ENCODE measurements around the gene SLC27A2. TPM values are rescaled to one million over a fixed set of nuclear protein-coding genes. Genes with fewer than 3 reads are reported as not detected.
"Not testable (repeated sequence)": the region's sequence is repeated elsewhere in the genome, so short reads cannot be mapped to it uniquely, and the experiment has no call there.

Gene SLC27A2
- total RNA-seq, 2 donors from 2014 or later: 2.2 TPM; not detected in 1

DNA sequence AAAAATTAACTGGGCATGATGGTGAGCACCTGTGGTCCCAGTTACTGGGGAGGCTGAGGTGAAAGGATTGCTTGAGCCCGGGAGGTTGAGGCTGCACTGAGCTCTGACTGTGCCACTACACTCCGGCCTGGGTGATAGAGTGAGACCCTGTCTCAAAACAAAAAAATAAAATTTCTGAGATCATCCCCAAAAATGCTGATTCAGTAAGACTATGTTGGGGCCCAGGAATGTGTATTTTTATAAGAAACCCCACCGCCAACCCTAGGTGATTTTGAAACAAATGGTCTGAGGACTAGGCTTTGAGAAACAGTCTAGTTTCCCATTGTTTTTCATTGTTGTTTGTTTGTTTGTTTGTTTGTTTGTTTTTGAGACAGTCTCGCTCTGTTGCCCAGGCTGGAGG, 4.1 kb downstream of the SLC27A2 start:
- DNase-seq (ENCODE audit: low spot score) (no peak), ATAC-seq (ENCODE audit: insufficient number of reproducible peaks, low FRiP score, low read depth) (no peak)
- Histone ChIP-seq H3K27me3 (replicated peaks; ENCODE audit: insufficient read depth) (no peaks in the 10 kb centered on the region), H3K4me1 (ENCODE audit: control insufficient read depth in 1 of 2, low read depth in 2 of 2) (peaks cover 0 to 16% of the 10 kb centered on the region in 2 donors), H3K4me3 (no peak overlapping the region), H3K27ac (no peak overlapping the region), H3K9me3 (no peaks in the 10 kb centered on the region), H3K36me3 (no peaks in the 10 kb centered on the region)
- TF ChIP-seq CTCF (IDR thresholded peaks at IDR 0.05): no peak

DNA sequence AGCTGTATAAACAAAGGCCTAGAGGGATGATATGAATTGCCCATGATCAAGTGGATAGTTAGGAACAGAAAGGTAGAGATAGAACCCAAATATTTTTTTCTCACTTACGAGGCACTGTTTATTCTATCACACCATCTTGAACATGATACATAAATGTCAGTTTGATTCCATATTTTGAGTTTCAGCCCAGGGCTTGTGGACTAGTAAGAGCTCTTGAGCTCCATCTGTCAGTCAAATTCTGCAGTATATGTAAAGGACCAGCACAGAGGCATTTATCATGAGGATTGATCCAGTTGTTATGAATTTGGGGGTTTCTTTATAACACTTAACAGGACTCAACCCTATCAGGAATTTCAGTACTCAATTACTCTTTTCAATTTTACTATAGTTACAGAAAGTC, 4.8 kb downstream of the SLC27A2 start:
- Histone ChIP-seq H3K4me3 (no peak overlapping the region), H3K36me3 (no peaks in the 10 kb centered on the region), H3K27ac (no peak overlapping the region), H3K27me3 (replicated peaks; ENCODE audit: insufficient read depth) (no peaks in the 10 kb centered on the region), H3K9me3 (no peaks in the 10 kb centered on the region), H3K4me1 (ENCODE audit: control insufficient read depth in 1 of 2, low read depth in 2 of 2) (peaks cover 0 to 13% of the 10 kb centered on the region in 2 donors)
- TF ChIP-seq CTCF (IDR thresholded peaks at IDR 0.05): no peak
- no peak for ATAC-seq (ENCODE audit: insufficient number of reproducible peaks, low FRiP score, low read depth)
- no peak for DNase-seq (ENCODE audit: low spot score)

GRCh38 chr15:50187525-50187924, 5.5 kb downstream of the SLC27A2 start:
- H3K4me1 ChIP-seq (ENCODE audit: control insufficient read depth in 1 of 2, low read depth in 2 of 2): peaks cover 0 to 6% of the 10 kb centered on the region in 2 donors
- DNase-seq (ENCODE audit: low spot score) (no peak), ATAC-seq (ENCODE audit: insufficient number of reproducible peaks, low FRiP score, low read depth) (no peak)
- H3K27me3 ChIP-seq (replicated peaks; ENCODE audit: insufficient read depth): no peaks in the 10 kb centered on the region
- no peak overlapping the region for H3K27ac ChIP-seq
- no peak overlapping the region for H3K4me3 ChIP-seq
- no peak for TF ChIP-seq CTCF (IDR thresholded peaks at IDR 0.05)
- H3K9me3 ChIP-seq: no peaks in the 10 kb centered on the region
- H3K36me3 ChIP-seq: no peaks in the 10 kb centered on the region

- ATAC-seq (ENCODE audit: insufficient number of reproducible peaks, low FRiP score, low read depth): no peak
- H3K4me1 ChIP-seq (ENCODE audit: control insufficient read depth in 1 of 2, low read depth in 2 of 2): peaks cover 0 to under 1% of the 10 kb centered on the region in 2 donors
Observed at GRCh38 chr15:50187997-50188396, 6.0 kb downstream of the SLC27A2 start.

DNA sequence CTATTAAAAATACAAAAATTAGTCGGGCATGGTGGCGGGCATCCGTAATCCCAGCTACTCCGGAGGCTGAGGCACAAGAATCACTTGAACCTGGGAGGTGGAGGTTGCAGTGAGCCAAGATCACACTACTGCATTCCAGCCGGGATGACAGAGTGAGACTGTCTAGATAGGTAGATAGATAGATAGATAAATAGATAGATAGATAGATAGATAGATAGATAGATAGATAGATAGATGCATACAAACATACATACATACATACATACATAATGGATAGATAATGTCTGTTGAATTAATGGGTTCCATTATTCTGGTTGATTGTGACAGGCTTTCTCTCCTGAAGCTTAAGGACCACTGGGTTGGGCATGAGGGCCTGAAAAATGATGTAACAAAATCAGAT, 6.8 kb downstream of the SLC27A2 start:
- not testable (repeated sequence) for H3K4me3 ChIP-seq; H3K9me3 ChIP-seq; H3K27me3 ChIP-seq (replicated peaks; ENCODE audit: insufficient read depth); H3K36me3 ChIP-seq; ATAC-seq (ENCODE audit: insufficient number of reproducible peaks, low FRiP score, low read depth); H3K4me1 ChIP-seq (ENCODE audit: control insufficient read depth in 1 of 2, low read depth in 2 of 2); H3K27ac ChIP-seq; DNase-seq (ENCODE audit: low spot score)

More at GRCh38 chr15:50187997-50188396, 6.0 kb downstream of the SLC27A2 start:
- Histone ChIP-seq H3K4me3 (no peak overlapping the region), H3K27ac (no peak overlapping the region), H3K9me3 (no peaks in the 10 kb centered on the region), H3K27me3 (replicated peaks; ENCODE audit: insufficient read depth) (no peaks in the 10 kb centered on the region), H3K36me3 (no peaks in the 10 kb centered on the region)
- TF ChIP-seq CTCF (IDR thresholded peaks at IDR 0.05): no peak
- DNase-seq (ENCODE audit: low spot score): no peak

DNA sequence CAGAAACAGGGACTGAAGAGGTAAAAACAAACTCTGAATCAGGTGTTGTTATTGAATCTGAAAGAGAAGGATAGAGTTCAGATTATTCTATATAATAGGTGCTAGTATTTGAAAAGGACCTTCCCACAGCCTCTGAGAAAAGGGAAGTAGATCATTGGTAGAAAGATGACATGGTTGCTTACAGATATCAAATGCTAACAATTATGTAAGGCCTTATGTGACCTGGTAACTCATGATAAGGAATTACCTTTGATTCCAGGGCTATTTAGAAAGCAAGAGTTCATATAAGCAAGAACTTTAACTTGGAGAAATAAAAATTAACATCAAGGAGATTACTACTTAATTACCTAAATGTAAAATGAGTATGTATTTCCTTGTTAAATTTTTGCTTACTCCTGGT, 7.6 kb downstream of the SLC27A2 start:
- TF ChIP-seq CTCF (IDR thresholded peaks at IDR 0.05): no peak
- Histone ChIP-seq H3K4me3 (no peak overlapping the region), H3K4me1 (ENCODE audit: control insufficient read depth in 1 of 2, low read depth in 2 of 2) (no peaks in the 10 kb centered on the region), H3K27me3 (replicated peaks; ENCODE audit: insufficient read depth) (no peaks in the 10 kb centered on the region), H3K27ac (no peak overlapping the region), H3K36me3 (no peaks in the 10 kb centered on the region), H3K9me3 (no peaks in the 10 kb centered on the region)
- no peak for ATAC-seq (ENCODE audit: insufficient number of reproducible peaks, low FRiP score, low read depth)
- DNase-seq (ENCODE audit: low spot score): no peak
